HFF-Myc (cell line): ENCODE measurements around the gene LAMB1.

Source experiments
- DNase-seq: peaks from one replicate; pipeline ENCODE4 v3.0.0-alpha.2; 2011; ENCODE audit warnings: low read depth; ENCODE audit errors: extremely low read depth
- H3K4me3 ChIP-seq: replicated peaks from 2 replicates; pipeline ENCODE4 v1.5.1; 2011; ENCODE audit warnings: low read depth, mild to moderate bottlenecking, control low read depth, low read length
- CTCF ChIP-seq: IDR thresholded peaks from 2 replicates; pipeline ENCODE4 v1.5.1; 2012; ENCODE audit warnings: mild to moderate bottlenecking, low read depth, low read length, control low read depth; ENCODE audit errors: missing control alignments

Gene LAMB1

GRCh38 chr7:107944411-107945169 is 58.4 kb downstream of the LAMB1 start:
- no peak for TF ChIP-seq CTCF
- no peak for DNase-seq
- no peak overlapping the region for H3K4me3 ChIP-seq

GRCh38 chr7:107943018-107943417 is 59.9 kb downstream of the LAMB1 start:
- DNase-seq, result no peak
- no peak for TF ChIP-seq CTCF
- no peak overlapping the region for H3K4me3 ChIP-seq

- no peak for TF ChIP-seq CTCF
- no peak for DNase-seq
Observed at GRCh38 chr7:107940951-107941350, 62.0 kb downstream of the LAMB1 start.

GRCh38 chr7:107939573-107940489 is 63.1 kb downstream of the LAMB1 start:
- no peak overlapping the region for H3K4me3 ChIP-seq
- DNase-seq, result no peak
- TF ChIP-seq CTCF, result no peak

More at GRCh38 chr7:107940951-107941350, 62.0 kb downstream of the LAMB1 start:
- no peak overlapping the region for H3K4me3 ChIP-seq

GRCh38 chr7:107938456-107939250 is 64.3 kb downstream of the LAMB1 start:
- DNase-seq, result no peak
- H3K4me3 ChIP-seq, result no peak overlapping the region
- TF ChIP-seq CTCF, result no peak

- H3K4me3 ChIP-seq, result no peak overlapping the region
- no peak for DNase-seq
- TF ChIP-seq CTCF, result no peak
Observed at GRCh38 chr7:107937531-107937930, 65.4 kb downstream of the LAMB1 start.
